GM23248 (cell line): ENCODE data around the gene ACSS1. TPM values are rescaled to one million over a fixed set of nuclear protein-coding genes. Genes with fewer than 3 reads are reported as not detected.

Source experiments
- DNase-seq: peaks from one replicate; pipeline ENCODE4 v3.0.0-alpha.2; 2015
- H2AFZ ChIP-seq: fragments of 200-600 bp; sonication (generic); 2 replicates; pipeline ENCODE4 v1.6.1; 2016; ENCODE audit warnings: antibody characterized with exemption
- H3F3A ChIP-seq: fragments of 200-600 bp; sonication (generic); 2 replicates; pipeline ENCODE4 v1.6.1; 2016; ENCODE audit warnings: mild to moderate bottlenecking, antibody characterized with exemption, mixed run types; ENCODE audit not compliant: insufficient read depth
- H3K27ac ChIP-seq: fragments of 200-600 bp; sonication (generic); 2 replicates; pipeline ENCODE4 v1.5.1; 2016; ENCODE audit warnings: mild to moderate bottlenecking
- H3K27me3 ChIP-seq: fragments of 200-600 bp; sonication (generic); replicated peaks from 2 replicates; pipeline ENCODE4 v1.6.1; 2016; ENCODE audit warnings: mild to moderate bottlenecking; ENCODE audit not compliant: insufficient read depth
- H3K36me3 ChIP-seq: fragments of 200-600 bp; sonication (generic); 2 replicates; pipeline ENCODE4 v1.6.1; 2016; ENCODE audit warnings: low read depth, mild to moderate bottlenecking
- H3K4me1 ChIP-seq: fragments of 200-600 bp; sonication (generic); 2 replicates; pipeline ENCODE4 v1.6.1; 2016; ENCODE audit warnings: mild to moderate bottlenecking; ENCODE audit not compliant: insufficient read depth
- H3K4me2 ChIP-seq: fragments of 200-600 bp; sonication (generic); one replicate; pipeline ENCODE4 v1.6.1; 2016; ENCODE audit warnings: mild to moderate bottlenecking; ENCODE audit not compliant: unreplicated experiment
- H3K4me3 ChIP-seq: fragments of 200-600 bp; sonication (generic); 2 replicates; pipeline ENCODE4 v1.5.1; 2016; ENCODE audit warnings: mild to moderate bottlenecking
- H3K79me2 ChIP-seq: fragments of 200-600 bp; sonication (generic); 2 replicates; pipeline ENCODE4 v1.6.1; 2016; ENCODE audit warnings: mild to moderate bottlenecking; ENCODE audit not compliant: insufficient read depth
- H3K9ac ChIP-seq: fragments of 200-600 bp; sonication (generic); 2 replicates; pipeline ENCODE4 v1.6.1; 2016; ENCODE audit warnings: mild to moderate bottlenecking
- H3K9me2 ChIP-seq: fragments of 200-600 bp; sonication (generic); 2 replicates; pipeline ENCODE4 v1.6.1; 2016; ENCODE audit warnings: mixed run types, mild to moderate bottlenecking, moderate library complexity; ENCODE audit not compliant: insufficient read depth
- H3K9me3 ChIP-seq: fragments of 200-600 bp; sonication (generic); one replicate; pipeline ENCODE4 v1.6.1; 2017; ENCODE audit warnings: low read depth
- H4K20me1 ChIP-seq: fragments of 200-600 bp; sonication (generic); 2 replicates; pipeline ENCODE4 v1.6.0; 2016; ENCODE audit not compliant: insufficient read depth
- EZH2 ChIP-seq: fragments of 200-600 bp; sonication (generic); IDR thresholded peaks from 2 replicates; pipeline ENCODE4 v1.6.1; 2018; ENCODE audit warnings: antibody characterized with exemption, mild to moderate bottlenecking; ENCODE audit not compliant: insufficient read depth, poor library complexity, severe bottlenecking
- EZH2phosphoT487 ChIP-seq: fragments of 200-600 bp; sonication (generic); IDR thresholded peaks from 2 replicates; pipeline ENCODE4 v1.6.1; 2018; ENCODE audit warnings: antibody characterized with exemption, moderate library complexity, mild to moderate bottlenecking, low read depth; ENCODE audit not compliant: insufficient read depth
- WGBS, 2 experiments: methylation state at CpG; one replicate each; pipeline ENCODE4 v1.1.6; 2015 to 2017; ENCODE audit warnings: low lambda C conversion rate in 2 of 2, low coverage in 1 of 2; ENCODE audit errors: missing lambda C conversion rate in 2 of 2; 5-methylcytosine and 5-hydroxymethylcytosine counted together
- in situ Hi-C: fragments of 300-500 bp; cut with MboI; formaldehyde crosslinking; loops from 2 replicates; pipeline ENCODE4 v1.15.0; 2020
- polyA plus RNA-seq: library from polyadenylated mRNA; unstranded; fragments of >200 nt; fragmentation: Nextera tagmentation; extraction: Ambion mirVana; gene quantifications from 2 replicates; pipeline ENCODE4 v1.2.1, GENCODE V29; 2016
- total RNA-seq: library from RNA; depleted of rRNA; stranded (reverse); fragments of >200 nt; shearing (Covaris generic); gene quantifications from 2 replicates; pipeline ENCODE4 v1.2.3, GENCODE V29; 2014

The ACSS1 gene
- total and polyA plus RNA-seq, 2 experiments from 2014 or later: 0.94 to 1.1 TPM

- 94 to 99% methylated on average over 19 of the region's 19 CpGs for WGBS, 2 experiments
- no peak for DNase-seq
- H3K4me1 ChIP-seq: no peaks in the 10 kb centered on the region
- no peaks in the 10 kb centered on the region for H3F3A ChIP-seq
- no peak overlapping the region for H3K4me3 ChIP-seq
- TF ChIP-seq EZH2phosphoT487 (no peak), EZH2 (no peak)
- H3K9ac ChIP-seq: no peak overlapping the region
- H3K4me2 ChIP-seq: no peak overlapping the region
- no peaks in the 10 kb centered on the region for H3K27me3 ChIP-seq
- no peaks in the 10 kb centered on the region for H3K9me2 ChIP-seq
- no peak overlapping the region for H3K27ac ChIP-seq
- no peak overlapping the region for H2AFZ ChIP-seq
- no peaks in the 10 kb centered on the region for H3K9me3 ChIP-seq
- 0 out of 2 replicates have a peak, but pooled peaks cover 6% of the 10 kb centered on the region for H3K79me2 ChIP-seq
- peaks cover 9% of the 10 kb centered on the region; the same call in 1 of the 2 replicates for H3K36me3 ChIP-seq
- in situ Hi-C loops: no loop called here
- 0 out of 2 replicates have a peak, but pooled peaks cover 3% of the 10 kb centered on the region for H4K20me1 ChIP-seq
Observed at GRCh38 chr20:24969186-24970029, 88.5 kb downstream of the ACSS1 start.

GRCh38 chr20:24968278-24968800 is 89.6 kb downstream of the ACSS1 start:
- no peaks in the 10 kb centered on the region for H3K27me3 ChIP-seq
- H2AFZ ChIP-seq: no peak overlapping the region
- no peaks in the 10 kb centered on the region for H3F3A ChIP-seq
- no peak overlapping the region for H3K4me3 ChIP-seq
- no peak overlapping the region for H3K9ac ChIP-seq
- no peaks in the 10 kb centered on the region for H3K9me2 ChIP-seq
- no peaks in the 10 kb centered on the region for H3K9me3 ChIP-seq
- no peaks in the 10 kb centered on the region for H3K4me1 ChIP-seq
- 96 to 98% methylated on average over 5 of the region's 5 CpGs for WGBS, 2 experiments
- H3K79me2 ChIP-seq: no peaks in the 10 kb centered on the region
- no peak overlapping the region for H3K4me2 ChIP-seq
- DNase-seq: no peak
- no peak overlapping the region for H3K27ac ChIP-seq
- H4K20me1 ChIP-seq: no peaks in the 10 kb centered on the region
- peaks cover 8% of the 10 kb centered on the region; the same call in 1 of the 2 replicates for H3K36me3 ChIP-seq
- no peak for TF ChIP-seq EZH2phosphoT487
- TF ChIP-seq EZH2: no peak
- in situ Hi-C loops: no loop called here

GRCh38 chr20:24966317-24967012 is 91.5 kb downstream of the ACSS1 start:
- no peak for DNase-seq
- no peaks in the 10 kb centered on the region for H4K20me1 ChIP-seq
- no peaks in the 10 kb centered on the region for H3K4me1 ChIP-seq
- TF ChIP-seq EZH2: no peak
- no peak for TF ChIP-seq EZH2phosphoT487
- 90% methylated on average over 15 of the region's 15 CpGs for WGBS, 2 experiments
- H3K9me3 ChIP-seq: no peaks in the 10 kb centered on the region
- no peak overlapping the region for H3K9ac ChIP-seq
- H2AFZ ChIP-seq: no peak overlapping the region
- H3K4me3 ChIP-seq: no peak overlapping the region
- no peaks in the 10 kb centered on the region for H3K79me2 ChIP-seq
- in situ Hi-C loops: no loop called here
- H3K36me3 ChIP-seq: no peaks in the 10 kb centered on the region
- no peaks in the 10 kb centered on the region for H3K9me2 ChIP-seq
- H3K27me3 ChIP-seq: no peaks in the 10 kb centered on the region
- H3K4me2 ChIP-seq: no peak overlapping the region
- H3K27ac ChIP-seq: no peak overlapping the region
- H3F3A ChIP-seq: no peaks in the 10 kb centered on the region

GRCh38 chr20:24965065-24965919 is 92.6 kb downstream of the ACSS1 start:
- no peak overlapping the region for H3K9ac ChIP-seq
- no peak for DNase-seq
- no peaks in the 10 kb centered on the region for H3K27me3 ChIP-seq
- H3K79me2 ChIP-seq: no peaks in the 10 kb centered on the region
- no peaks in the 10 kb centered on the region for H3F3A ChIP-seq
- H3K9me2 ChIP-seq: no peaks in the 10 kb centered on the region
- TF ChIP-seq EZH2phosphoT487 (no peak), EZH2 (no peak)
- no peak overlapping the region for H3K4me2 ChIP-seq
- H3K4me1 ChIP-seq: no peaks in the 10 kb centered on the region
- H3K9me3 ChIP-seq: no peaks in the 10 kb centered on the region
- 83 to 88% methylated on average over 7 of the region's 7 CpGs for WGBS, 2 experiments
- no peak overlapping the region for H3K4me3 ChIP-seq
- H2AFZ ChIP-seq: no peak overlapping the region
- no peak overlapping the region for H3K27ac ChIP-seq
- H3K36me3 ChIP-seq: no peaks in the 10 kb centered on the region
- H4K20me1 ChIP-seq: no peaks in the 10 kb centered on the region
- in situ Hi-C loops: no loop called here
